Measurements from ENCODE around the gene NMT1. TPM values are rescaled to one million over a fixed set of nuclear protein-coding genes. Genes with fewer than 3 reads are reported as not detected.

Gene NMT1
- total RNA-seq, 1 donor from 2014 or later, result 97.9 TPM

DNA sequence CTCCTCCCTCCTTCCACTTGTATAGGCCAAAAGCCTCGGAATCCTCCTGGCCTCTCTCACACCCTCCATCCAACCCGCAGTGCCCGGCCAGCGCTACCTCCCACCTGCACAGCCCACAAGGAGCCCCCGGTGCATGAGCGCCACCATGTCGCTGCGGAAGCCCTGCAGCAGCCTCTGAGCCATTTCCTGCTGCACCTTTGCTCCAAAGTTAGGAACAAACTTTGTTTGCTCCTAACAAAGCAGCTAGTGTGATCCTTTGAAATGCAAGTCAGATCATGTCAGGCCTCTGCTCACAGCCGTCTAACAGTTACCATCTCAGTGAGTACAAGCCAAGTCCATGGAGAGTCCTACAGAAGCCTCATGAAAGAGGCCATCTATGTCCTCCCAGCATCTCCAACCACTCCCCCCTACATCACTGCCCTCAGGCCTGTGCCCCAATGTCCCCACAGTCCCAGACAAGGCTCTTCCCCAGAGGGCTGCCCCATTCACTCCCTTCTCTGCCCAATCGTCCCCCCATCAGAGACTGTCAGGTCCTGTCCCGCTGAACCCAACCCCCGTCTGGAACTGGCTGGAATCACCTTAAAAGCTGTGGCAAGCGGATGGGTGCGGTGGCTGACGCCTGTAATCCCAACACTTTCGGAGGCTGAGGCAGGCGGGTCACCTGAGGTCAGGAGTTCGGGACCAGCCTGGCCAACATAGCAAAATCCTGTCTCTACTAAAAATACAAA is 17.1 kb upstream of the NMT1 start:
- peaks cover 4% of the 10 kb centered on the region for H3K36me3 Mint-ChIP-seq (ENCODE audit: unreplicated experiment)
- H3K27me3 Mint-ChIP-seq (ENCODE audit: unreplicated experiment), result no peaks in the 10 kb centered on the region
- H3K27ac Mint-ChIP-seq (ENCODE audit: unreplicated experiment), result peak overlapping the region; percentile 64
- H3K4me1 Mint-ChIP-seq (ENCODE audit: unreplicated experiment), result peaks cover 28% of the 10 kb centered on the region
- no peak for DNase-seq (ENCODE audit: extremely low spot score, unreplicated experiment)
- H3K4me3 Mint-ChIP-seq (ENCODE audit: unreplicated experiment), result peak overlapping the region; percentile 29
- H3K9me3 Mint-ChIP-seq (ENCODE audit: unreplicated experiment), result no peaks in the 10 kb centered on the region
- TF ChIP-seq, protein P1, sequence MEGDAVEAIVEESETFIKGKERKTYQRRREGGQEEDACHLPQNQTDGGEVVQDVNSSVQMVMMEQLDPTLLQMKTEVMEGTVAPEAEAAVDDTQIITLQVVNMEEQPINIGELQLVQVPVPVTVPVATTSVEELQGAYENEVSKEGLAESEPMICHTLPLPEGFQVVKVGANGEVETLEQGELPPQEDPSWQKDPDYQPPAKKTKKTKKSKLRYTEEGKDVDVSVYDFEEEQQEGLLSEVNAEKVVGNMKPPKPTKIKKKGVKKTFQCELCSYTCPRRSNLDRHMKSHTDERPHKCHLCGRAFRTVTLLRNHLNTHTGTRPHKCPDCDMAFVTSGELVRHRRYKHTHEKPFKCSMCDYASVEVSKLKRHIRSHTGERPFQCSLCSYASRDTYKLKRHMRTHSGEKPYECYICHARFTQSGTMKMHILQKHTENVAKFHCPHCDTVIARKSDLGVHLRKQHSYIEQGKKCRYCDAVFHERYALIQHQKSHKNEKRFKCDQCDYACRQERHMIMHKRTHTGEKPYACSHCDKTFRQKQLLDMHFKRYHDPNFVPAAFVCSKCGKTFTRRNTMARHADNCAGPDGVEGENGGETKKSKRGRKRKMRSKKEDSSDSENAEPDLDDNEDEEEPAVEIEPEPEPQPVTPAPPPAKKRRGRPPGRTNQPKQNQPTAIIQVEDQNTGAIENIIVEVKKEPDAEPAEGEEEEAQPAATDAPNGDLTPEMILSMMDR (IDR thresholded peaks at IDR 0.05), result no peak

DNA sequence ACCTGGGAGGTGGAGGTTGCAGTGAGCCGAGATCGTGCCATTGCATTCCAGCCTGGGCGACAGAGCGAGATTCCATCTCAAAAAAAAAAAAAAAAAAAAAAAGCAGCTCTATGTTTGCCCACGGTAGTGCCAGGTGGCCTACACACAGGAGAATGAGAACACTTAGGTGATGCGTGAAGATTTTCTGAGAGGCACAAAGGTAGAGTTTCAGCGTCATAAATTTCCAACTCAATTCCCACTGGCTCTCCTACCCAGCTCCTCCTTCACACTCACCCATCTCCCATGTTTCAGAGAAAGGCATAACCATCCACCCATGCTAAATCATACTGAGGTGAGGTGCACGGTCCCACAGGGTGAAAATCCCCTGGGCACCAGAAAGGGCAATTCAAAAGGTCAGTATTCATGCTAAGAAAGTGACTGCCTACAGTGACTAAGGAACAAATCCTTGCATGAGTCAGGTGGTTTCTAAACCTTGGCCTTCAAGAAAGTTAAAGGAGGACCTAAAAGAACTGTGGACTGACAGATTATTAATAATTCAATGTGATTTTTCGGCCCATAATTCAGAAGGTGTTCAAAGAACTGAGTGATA is 14.5 kb upstream of the NMT1 start:
- peaks cover 4% of the 10 kb centered on the region for H3K36me3 Mint-ChIP-seq (ENCODE audit: unreplicated experiment)
- no peak overlapping the region for H3K27ac Mint-ChIP-seq (ENCODE audit: unreplicated experiment)
- no peak for DNase-seq (ENCODE audit: extremely low spot score, unreplicated experiment)
- no peaks in the 10 kb centered on the region for H3K9me3 Mint-ChIP-seq (ENCODE audit: unreplicated experiment)
- TF ChIP-seq, protein P1 (IDR thresholded peaks at IDR 0.05), result no peak
- no peaks in the 10 kb centered on the region for H3K27me3 Mint-ChIP-seq (ENCODE audit: unreplicated experiment)
- no peak overlapping the region for H3K4me3 Mint-ChIP-seq (ENCODE audit: unreplicated experiment)
- peaks cover 41% of the 10 kb centered on the region for H3K4me1 Mint-ChIP-seq (ENCODE audit: unreplicated experiment)

DNA sequence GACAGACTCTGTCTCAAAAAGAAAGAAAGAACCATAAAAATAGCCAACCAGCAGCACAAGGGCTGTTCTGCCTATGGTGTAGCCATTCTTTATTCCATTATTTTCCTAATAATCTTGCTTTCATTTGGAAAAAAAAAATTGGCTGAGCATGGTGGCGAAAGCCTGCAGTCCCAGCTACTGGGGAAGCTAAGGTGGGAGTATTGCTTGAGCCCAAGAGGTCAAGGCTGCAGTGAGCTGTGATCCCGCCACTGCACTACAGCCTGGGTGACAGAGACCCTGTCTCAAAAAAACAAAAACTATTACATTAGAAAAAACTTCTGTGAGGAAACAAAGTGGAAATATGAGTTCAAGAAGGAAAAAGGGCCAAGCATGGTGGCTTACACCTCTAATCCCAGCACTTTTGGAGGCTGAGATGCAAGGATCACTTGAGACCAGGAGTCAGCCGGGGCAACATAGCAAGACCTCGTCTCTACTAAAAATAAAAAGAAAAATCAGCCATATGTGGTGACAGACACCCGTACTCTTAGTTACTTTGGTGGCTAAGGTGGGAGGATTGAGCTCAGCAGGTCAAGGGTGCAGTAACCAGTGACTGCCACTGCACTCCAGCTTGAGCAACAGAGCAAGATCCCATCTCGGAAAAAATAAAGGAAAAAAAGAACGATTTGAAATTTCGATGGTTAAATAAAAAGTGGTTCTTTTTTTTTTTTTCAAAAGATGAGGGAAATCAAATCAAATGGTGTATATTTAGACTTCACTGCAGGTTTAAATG is 12.1 kb upstream of the NMT1 start:
- H3K4me1 Mint-ChIP-seq (ENCODE audit: unreplicated experiment), result peaks cover 29% of the 10 kb centered on the region
- DNase-seq (ENCODE audit: extremely low spot score, unreplicated experiment), result no peak
- no peak overlapping the region for H3K4me3 Mint-ChIP-seq (ENCODE audit: unreplicated experiment)
- peak overlapping the region; percentile 45 for H3K27ac Mint-ChIP-seq (ENCODE audit: unreplicated experiment)
- H3K27me3 Mint-ChIP-seq (ENCODE audit: unreplicated experiment), result no peaks in the 10 kb centered on the region
- TF ChIP-seq, protein P1 (IDR thresholded peaks at IDR 0.05), result peak; percentile 15
- peaks cover 4% of the 10 kb centered on the region for H3K36me3 Mint-ChIP-seq (ENCODE audit: unreplicated experiment)
- no peaks in the 10 kb centered on the region for H3K9me3 Mint-ChIP-seq (ENCODE audit: unreplicated experiment)

DNA sequence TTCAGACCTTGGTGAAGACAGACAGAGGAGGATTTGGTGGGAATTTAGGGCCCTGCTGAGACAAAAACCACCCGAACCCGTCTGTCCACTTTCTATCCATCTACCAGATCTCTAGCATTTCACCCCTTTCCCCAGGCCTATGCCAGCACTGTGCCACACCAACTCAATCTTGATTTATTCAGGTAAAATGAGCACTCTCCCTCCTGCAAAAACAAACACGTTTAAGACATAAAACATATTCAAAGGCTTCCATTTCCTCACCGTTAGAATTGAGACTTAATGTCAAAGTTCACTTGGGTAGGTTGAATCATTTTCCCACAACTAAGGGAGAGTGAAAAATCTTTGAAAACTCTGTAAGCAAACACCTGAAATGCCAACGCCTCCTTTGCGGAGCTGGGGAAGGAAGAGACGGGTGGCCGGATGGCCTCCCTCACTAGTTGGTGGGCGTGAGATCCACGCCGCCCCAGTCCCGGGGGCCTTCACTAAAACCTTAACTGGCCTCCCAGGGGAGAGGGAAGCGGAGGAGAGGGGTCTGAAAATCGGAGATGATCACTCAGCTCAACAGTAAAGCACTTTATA is 10.5 kb upstream of the NMT1 start:
- DNase-seq (ENCODE audit: extremely low spot score, unreplicated experiment), result no peak
- peak overlapping the region; percentile 97 for H3K27ac Mint-ChIP-seq (ENCODE audit: unreplicated experiment)

More for the DNA sequence above, 10.5 kb upstream of the NMT1 start:
- TF ChIP-seq, protein P1 (IDR thresholded peaks at IDR 0.05), result no peak
- H3K9me3 Mint-ChIP-seq (ENCODE audit: unreplicated experiment), result no peaks in the 10 kb centered on the region
- H3K36me3 Mint-ChIP-seq (ENCODE audit: unreplicated experiment), result peaks cover 4% of the 10 kb centered on the region
- peak overlapping the region; percentile 86 for H3K4me3 Mint-ChIP-seq (ENCODE audit: unreplicated experiment)
- peaks cover 24% of the 10 kb centered on the region for H3K4me1 Mint-ChIP-seq (ENCODE audit: unreplicated experiment)
- H3K27me3 Mint-ChIP-seq (ENCODE audit: unreplicated experiment), result no peaks in the 10 kb centered on the region
